GM21619 (cell line): ENCODE data around the gene TMEM31.

Source experiments
- ATAC-seq: cut with Tn5 transposase; IDR thresholded peaks from one replicate; pipeline ENCODE4 v1.9.1; 2021; ENCODE audit not compliant: unreplicated experiment

The TMEM31 gene

GRCh38 chrX:103710609-103711008, at the start of gene TMEM31:
TMEM31 (plus strand) TSS chrX:103710909; CDS start chrX:103712259, 1,350 bp downstream.
- no peak for ATAC-seq

- no peak for ATAC-seq
Measured at GRCh38 chrX:103663981-103664762, 46.5 kb upstream of the TMEM31 start.

- ATAC-seq = no peak
Measured at GRCh38 chrX:103666202-103667107, 44.3 kb upstream of the TMEM31 start.

- no peak for ATAC-seq
Measured at GRCh38 chrX:103669745-103670144, 41.0 kb upstream of the TMEM31 start.

- ATAC-seq = no peak
Measured at GRCh38 chrX:103674531-103675454, 35.9 kb upstream of the TMEM31 start.

- ATAC-seq = no peak
Measured at GRCh38 chrX:103678199-103678993, 32.3 kb upstream of the TMEM31 start.

GRCh38 chrX:103681443-103681842, 29.3 kb upstream of the TMEM31 start:
- no peak for ATAC-seq

GRCh38 chrX:103685396-103685795, 25.3 kb upstream of the TMEM31 start:
- no peak for ATAC-seq

- peak; percentile 91 for ATAC-seq
Measured at GRCh38 chrX:103686199-103687072, 24.3 kb upstream of the TMEM31 start, which contains the start of gene MORF4L2. MORF4L2 (minus strand) TSS chrX:103686699; CDS start chrX:103677027, 9,672 bp downstream.

- peak; percentile 41 for ATAC-seq
Measured at GRCh38 chrX:103687073-103687695, 23.5 kb upstream of the TMEM31 start.

- ATAC-seq = no peak
Measured at GRCh38 chrX:103687696-103688201, 23.0 kb upstream of the TMEM31 start.

- ATAC-seq = no peak
Measured at GRCh38 chrX:103688946-103689345, 21.8 kb upstream of the TMEM31 start.

GRCh38 chrX:103691059-103691458, 19.6 kb upstream of the TMEM31 start:
- ATAC-seq = no peak

GRCh38 chrX:103697687-103698086, 13.0 kb upstream of the TMEM31 start:
- no peak for ATAC-seq

- no peak for ATAC-seq
Measured at GRCh38 chrX:103699243-103699642, 11.5 kb upstream of the TMEM31 start.

- no peak for ATAC-seq
Measured at GRCh38 chrX:103704863-103705262, 5.8 kb upstream of the TMEM31 start.

GRCh38 chrX:103716962-103717361, 6.3 kb downstream of the TMEM31 start:
- ATAC-seq = no peak

- ATAC-seq = no peak
Measured at GRCh38 chrX:103718120-103718519, 7.4 kb downstream of the TMEM31 start.
